Central memory CD4-positive, alpha-beta T cell (primary cell): ENCODE data around the gene MRPL44.
"Not testable (repeated sequence)": the region's sequence is repeated elsewhere in the genome, so short reads cannot be mapped to it uniquely, and the experiment has no call there.

ENCODE experiments used
- DNase-seq: peaks from one replicate; pipeline ENCODE4 v3.0.0; 2022

MRPL44 gene

DNA sequence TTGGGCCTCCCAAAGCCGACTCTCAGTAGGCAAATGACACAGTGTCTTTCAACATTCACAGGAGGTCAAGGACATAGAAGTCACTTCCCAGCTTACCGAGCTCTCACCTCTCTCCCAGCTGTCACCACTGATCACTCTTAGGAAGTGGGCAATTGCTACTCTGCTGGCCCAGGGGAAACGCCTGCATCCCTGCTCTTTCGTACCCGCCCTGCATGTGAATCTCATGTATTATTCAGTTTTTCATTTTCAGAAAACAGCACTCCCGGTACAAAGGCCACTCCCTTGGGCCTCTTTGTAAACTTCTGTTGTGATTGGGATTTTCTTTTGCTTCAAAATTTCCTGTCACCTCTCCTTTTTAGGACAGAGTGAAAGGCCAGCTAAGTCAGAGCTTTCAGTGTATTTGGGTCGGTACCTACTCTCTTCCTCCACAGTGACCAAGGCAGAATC lies 15.4 kb downstream of the MRPL44 start:
- DNase-seq: no peak

DNA sequence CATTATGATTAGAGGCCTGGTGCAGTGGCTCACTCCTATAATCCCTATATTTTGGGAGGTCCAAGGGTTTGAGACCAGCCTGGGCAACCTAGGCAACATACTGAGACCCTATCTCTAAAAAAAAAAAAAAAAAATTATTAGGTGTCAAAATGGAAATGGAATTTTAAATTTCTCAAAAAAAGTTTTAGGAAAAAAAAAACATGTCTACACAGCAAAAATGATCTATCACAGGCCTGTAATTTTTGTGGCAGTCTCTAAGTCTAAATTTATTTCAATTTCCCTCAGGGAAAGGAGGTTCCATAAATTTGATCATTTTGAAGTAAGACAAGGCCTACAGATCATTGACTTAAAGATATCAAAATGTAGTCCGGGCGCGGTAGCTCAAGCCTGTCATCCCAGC lies 16.3 kb downstream of the MRPL44 start:
- no peak for DNase-seq

DNA sequence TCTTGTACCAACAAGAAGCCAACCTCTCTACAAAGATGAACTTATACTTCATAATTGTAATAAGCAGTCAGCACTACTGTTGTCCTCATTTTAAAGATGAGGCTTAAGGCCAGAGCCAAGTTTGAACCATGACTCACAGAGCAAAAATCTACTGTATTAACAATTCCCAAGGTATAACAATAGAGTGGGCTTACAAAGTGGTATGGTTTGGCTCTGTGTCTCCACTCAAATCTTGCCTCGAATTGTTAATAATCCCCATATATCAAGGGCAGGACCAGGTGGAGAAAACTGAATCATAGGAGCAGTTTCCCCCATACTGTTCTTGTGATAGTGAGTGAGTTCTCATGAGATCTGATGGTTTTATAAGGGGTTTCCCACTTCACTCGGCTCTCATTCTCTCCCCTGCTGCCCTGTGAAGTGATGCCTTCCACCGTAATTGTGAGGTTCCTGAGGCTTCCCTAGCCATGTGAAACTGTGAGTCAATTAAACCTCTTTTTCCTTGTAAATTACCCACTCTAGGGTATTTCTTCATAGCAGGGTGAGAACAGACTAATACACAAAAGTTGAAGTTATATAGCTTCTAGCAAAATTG lies 19.5 kb downstream of the MRPL44 start:
- no peak for DNase-seq

DNA sequence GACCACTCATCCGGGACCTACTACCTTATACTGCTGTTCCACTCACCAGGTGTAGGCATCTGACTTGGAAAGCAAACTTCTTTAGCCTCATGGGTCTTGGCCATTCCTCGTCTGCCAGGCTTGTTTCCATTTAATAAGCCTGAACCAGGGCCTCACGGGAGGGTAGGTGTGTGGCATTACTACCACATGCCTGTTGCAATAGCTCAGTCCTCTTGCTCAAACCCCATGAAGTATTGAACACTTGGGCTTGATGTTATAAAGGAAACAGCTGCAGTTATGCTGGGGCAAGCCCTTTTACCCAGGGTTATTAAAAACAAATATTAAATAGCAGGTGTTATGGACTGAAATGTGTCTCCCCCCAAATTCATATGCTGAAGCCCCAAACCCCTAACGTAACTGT lies 21.2 kb downstream of the MRPL44 start:
- DNase-seq: no peak

DNA sequence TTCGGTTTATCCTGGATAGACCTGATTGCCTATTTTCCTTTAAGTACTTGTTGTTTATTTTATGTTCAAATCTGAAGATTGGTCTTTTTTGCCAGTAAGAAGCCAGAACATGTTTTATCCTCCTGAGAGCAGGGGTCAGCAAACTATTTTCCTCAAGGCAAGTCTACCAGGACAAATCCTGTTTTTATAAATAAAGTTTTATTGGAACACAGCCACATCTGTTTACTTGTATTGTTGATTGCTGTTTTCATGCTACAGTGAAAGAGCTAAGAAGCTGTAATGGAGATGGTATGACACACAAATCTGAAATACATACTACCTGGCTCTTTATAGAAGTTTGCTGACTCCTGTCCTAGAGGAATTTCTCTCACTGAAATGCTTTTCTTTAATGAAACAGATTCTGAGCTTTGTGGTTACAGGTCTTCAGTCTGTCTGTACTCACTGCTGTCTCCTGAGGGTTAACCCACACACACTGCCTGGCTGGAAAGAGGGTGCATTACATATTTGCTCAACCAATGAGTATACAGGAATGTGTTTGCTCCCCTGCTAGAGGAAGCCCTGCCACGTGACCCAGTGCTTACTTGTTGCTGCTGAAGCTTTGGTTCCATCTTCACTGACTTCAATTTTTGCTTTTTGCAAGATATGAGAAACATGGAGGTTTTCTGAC lies 22.6 kb downstream of the MRPL44 start:
- no peak for DNase-seq

DNA sequence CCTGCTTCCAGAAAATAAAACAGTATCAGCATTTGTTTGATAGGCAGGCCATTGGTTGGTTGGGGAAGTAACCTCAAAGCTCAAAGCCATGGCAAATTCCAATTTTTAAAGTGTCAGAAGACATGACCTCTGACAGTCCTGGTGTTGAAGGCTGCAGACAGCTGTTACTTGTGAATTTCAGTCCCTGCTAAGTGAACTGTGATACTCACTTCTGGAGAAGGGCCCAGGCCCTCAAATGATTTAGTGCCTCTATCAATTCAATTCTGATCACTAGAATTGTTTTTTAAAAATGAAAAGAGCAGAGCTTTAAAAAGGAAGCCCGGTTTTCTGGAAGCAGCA lies 23.1 kb downstream of the MRPL44 start:
- DNase-seq: no peak

DNA sequence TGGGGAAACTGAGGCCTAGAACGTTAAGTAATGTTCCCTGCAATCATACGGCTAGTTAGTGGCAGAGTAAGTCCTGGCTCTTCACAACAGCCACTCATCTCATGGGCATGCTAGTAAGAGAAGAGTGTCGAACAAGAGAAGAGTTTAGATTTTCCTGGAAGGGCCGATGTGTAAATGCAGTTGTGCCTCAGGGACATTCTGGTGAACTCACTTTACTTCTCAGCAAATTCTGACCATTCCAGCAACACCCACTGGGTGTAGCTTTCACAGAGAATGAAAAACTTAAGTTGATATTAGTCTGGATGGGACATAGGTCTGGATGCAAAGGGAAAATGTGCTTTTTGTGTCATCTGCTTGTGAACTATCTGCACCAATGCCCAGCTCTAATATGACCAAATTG lies 23.5 kb downstream of the MRPL44 start:
- DNase-seq: no peak

DNA sequence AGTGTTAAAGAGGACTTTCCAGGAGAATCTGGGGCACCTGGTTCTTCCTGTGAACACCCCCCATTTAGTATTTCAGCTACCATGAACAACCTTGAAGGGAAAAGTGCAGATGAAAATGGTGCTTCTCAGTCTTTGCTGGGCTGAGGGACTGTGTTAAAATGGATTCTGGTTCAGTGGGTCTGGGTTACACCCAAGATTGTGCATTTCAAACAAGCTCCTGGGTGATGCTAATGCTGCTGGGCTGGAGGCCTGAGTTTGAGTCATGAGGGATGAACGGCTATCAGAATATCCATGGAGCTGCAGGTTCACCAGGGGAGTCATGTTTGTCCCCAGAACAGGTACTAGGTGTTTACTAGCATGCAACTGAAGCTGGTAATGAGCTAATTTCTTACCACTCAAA lies 24.0 kb downstream of the MRPL44 start:
- DNase-seq: no peak

DNA sequence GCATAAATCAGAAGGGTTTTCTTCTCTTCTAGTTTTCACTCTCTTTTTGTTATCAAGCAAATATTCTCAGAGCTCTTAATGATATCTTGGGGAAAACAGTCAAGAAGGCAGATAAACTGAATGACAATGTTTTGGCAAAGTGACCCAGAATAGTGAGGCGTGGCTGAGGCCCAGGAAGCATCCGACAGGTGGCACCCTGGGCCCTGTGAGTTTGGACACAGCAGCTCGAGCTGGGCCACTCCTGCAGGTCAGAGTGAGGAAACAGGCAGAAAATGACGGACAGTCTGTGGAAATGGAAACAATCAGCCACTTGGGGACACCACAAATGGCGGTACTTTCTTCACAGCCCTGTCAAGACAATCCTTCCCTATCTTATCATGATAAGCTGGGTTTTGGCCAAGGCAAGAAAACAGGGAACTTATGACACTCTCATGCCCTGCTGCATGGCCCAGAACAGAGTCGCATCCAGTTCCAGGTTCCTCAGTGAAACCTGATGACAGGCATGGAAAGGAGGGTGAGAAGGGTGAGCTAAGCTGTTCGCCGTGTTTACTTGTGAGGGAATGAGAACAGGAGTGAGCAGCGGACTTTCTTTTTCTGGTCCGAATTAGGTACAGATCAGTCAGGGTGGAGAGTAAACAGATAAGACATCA lies 32.1 kb downstream of the MRPL44 start:
- DNase-seq: no peak

DNA sequence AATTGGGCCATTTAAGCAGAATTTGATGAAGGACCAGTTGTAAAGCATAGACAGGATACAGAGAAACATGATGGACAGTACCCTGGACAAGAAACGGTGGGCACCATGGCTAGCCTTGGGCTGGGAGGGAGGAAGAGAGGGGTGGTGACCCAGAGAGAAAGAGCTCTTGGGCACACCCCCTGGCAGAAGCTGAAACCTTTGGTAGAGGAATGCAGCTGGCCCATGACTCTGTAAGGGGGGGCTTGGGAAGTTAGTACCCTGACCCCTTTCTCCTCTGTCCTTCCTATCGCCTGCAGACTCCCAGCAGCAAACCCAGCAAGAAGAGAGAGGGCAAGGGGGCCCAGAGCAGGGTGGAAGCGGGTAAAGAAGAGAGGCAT lies 32.6 kb downstream of the MRPL44 start:
- DNase-seq: no peak

DNA sequence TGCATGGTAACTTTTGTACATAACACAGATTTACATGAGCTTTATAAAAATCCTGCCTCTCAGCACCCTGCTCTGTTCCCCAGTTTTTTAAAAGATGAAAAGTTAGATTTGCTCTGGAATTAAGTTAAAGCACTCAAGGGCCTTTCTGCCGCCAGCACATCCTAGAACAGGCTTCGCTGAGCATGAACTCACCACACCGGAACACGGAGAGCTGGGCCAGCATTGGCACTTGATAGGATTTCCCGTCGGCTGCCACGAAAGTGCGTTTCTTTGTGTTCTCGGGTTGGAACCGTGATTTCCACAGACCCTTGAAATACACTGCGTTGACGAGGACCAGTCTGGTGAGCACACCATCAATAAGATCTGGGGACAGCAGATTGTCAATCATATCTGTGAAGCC lies 34.3 kb downstream of the MRPL44 start:
- no peak for DNase-seq

DNA sequence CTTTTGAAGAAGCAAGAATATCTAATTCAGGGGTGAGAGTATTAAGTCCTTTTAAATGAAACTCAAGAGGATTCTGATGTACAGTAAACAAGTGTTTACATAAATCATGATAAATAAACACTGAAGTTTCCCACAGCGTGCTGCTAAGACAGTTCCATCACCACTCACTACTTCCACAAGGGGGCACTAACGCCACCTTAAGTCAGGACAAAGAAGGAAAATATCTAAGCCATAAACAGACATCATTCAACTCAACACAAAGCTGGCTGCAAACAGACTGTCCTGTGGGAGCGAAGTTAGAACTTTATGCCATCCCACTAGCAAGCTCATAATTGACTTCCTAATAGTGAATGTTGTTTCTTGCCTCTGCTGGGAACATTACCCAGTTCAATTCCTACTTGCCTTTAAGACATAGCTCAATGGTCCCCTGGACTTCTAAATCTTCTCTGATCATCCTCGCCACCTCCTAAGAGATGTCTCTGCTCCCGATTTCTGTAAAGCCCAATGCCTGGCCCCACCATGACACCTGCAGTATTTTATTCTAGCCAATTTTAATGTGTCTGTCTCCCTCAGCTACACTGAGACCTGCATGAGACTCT lies 36.5 kb downstream of the MRPL44 start:
- peak; percentile 37 for DNase-seq

DNA sequence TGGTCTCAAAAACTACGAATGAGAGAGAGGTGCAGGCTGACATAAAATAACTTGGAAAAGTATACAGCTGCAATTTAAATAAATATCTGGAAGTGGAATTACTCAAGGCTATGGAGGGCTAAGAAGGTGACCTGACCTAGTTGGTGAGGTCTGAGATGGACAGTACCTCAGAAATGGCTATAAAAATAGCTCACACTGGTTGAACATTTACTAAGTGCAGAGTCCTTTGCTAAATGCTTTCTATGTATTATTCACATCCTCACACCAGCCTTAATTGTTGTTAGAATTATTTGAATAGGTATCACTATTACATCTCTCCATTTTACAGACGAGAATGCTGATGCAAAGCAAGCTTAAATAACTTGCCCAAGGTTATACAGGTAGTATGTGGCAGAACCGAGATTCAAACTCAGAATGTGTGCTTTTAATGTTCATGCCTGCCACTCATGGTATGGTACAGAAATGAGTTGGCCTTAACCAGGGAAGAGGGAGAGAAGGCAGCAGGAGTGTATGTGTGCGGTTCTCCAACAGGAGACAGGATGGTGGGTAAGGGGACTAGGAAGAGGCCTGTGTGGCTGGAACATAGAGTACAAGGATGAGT lies 37.4 kb downstream of the MRPL44 start:
- DNase-seq: no peak

DNA sequence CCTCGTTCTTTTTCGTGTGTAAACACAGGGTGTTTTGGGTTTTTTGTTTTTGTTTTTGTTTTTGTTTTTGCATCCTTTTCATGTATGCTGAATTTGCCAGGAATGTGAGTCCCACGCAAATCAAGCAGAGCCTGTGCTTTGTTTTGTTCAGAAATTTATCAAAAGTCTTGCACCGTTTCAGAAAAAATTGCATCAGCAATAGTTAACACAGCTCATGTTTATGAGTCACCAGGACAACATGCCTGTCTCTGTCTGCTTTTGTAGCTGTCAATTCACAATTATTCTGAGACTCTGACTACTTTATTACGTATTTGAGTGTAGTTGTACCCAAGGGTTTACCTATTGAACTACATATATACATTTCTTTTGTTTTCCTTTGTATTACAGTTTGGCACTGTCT lies 38.3 kb downstream of the MRPL44 start:
- DNase-seq: no peak

DNA sequence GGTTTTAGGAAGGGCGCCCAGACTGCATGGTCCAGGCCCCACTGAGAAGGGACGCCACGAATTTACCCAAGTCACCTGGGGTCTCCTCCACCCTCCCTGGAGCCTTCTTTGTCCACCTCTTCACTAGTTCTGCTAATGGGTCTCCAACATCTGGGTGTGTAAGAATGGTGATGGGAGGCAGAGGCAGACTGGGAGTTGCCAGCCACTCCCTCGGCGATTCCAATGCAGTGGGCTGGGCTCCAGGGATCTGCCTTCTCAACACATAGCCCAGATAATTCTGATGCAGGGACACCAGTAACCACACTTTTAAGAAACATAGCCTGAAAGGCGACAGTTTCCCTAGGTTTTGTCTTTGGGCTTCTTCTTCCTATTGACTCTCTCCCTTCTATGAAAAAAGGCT lies 39.1 kb downstream of the MRPL44 start:
- DNase-seq: no peak

DNA sequence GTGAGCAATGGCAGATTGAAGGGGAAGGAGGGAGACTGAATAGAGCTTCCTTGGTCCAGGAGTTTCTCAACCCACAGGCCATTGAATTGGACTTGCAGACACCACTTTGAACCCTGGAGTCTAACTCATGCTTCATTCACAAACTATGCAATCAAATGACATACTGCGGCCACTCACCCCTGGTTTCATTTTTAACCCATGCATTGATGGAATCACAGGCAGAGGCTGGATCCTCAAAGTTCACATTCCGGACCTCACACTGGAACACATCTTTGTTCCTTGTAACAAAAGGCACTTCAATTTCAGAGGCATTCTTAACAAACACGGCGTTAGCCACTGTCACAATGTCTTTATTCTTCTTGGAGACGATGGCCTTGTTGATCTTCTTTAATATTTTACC lies 40.7 kb downstream of the MRPL44 start:
- DNase-seq: no peak

DNA sequence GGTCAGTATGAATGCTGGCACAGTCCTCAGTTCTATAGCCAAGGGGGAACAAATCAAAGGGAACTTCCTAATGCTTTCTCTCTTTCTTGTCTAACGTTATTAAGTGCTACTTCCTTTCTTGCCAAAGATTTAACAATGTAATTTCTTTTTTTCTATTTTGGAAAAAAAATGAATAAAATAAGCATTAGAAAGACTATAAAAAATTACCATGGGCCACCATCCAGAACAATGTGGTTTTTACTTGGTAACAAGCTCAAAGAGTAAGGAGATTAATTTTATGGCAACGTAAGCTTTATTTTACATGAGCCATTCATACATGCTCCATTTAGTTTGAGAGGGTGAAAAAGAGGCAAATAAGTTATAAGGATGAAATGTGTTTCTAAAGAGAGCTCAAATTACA lies 41.7 kb downstream of the MRPL44 start:
- DNase-seq: no peak

DNA sequence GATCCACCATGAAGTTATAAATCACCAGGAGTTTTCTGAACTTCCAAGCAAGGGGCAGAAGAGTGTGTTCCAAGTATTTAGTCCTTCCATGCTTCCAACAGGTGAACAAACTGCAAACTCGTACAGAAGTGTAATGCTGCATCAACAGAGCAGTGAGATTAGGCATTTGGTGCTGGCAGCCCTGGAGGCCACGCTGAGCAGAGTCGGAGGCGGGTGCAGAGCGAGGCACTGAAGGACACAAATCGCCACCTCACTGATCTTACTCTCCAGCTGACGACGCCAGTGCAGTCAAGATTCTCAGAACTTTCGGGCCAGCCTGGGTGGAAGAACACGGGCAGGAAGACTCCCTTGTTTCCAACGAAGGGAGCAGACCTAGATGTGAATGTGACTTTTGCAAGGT lies 42.6 kb downstream of the MRPL44 start:
- DNase-seq: no peak

DNA sequence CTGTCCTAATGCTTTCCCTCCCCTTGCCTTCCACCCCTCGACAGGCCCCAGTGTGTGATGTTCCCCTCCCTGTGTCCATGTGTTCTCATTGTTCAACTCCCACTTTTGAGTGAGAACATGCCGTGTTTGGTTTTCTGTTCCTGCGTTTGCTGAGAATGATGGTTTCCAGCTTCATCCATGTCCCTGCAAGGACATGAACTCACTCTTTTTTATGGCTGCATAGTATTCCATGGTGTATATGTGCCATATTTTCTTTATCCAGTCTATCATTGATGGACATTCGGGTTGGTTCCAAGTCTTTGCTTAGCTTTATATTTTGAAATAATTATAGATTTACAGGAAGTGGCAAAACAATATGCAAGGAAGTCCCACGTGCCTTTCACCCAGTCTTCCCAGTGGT lies 43.4 kb downstream of the MRPL44 start:
- not testable (repeated sequence) for DNase-seq

DNA sequence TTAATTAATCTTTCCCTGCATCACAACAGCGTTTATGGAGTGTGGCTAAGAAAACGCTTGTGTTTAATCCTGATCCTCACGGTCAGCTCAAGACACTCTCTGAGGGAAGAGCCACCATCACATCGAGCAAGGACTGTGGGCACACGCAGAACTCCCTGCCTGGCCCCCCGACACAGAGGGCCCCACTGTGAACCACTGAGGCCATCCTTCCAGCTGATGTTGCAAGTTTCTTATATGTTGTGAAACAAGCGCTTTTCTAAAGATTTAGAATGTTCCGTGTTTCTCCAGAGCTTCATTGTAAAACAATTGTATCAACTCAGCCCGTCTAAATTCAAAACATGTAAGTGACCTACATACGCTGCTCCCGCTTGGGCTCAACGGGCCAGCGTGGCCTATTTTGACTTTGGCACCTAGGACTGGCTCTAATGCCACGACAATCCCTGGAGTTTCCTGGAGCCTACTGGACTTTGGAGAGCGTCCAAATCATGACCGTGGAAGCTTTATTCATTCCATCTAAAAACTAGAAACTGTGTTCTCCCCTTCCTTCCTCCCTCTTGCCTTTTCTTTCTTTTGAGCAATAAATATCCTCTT lies 46.9 kb downstream of the MRPL44 start:
- no peak for DNase-seq

DNA sequence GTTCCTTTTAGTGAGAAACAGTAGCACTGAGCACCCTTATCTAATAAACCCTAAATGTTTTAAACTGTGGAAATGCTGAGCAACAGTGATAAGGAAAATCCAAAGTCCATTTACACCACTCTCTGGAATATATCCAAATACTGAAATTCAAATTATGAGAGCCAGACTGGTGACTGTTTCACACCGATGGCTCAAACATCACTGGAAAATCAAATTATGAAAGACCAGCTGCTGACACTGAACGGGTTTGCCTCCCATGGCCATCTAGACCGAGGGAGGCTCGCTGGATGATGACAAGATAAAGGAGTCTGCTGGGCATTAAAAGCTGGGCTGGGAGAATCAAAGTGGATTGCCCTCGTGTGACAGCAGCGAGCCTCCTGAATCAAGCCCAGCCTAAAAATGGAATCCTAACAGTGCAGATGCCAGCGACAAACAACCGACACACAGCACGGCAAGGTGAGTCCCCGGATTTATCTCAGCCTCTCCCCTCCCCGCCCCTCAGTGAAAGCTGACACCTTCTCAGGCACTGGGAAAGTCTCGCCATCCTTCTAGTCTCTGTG lies 51.5 kb downstream of the MRPL44 start:
- no peak for DNase-seq

DNA sequence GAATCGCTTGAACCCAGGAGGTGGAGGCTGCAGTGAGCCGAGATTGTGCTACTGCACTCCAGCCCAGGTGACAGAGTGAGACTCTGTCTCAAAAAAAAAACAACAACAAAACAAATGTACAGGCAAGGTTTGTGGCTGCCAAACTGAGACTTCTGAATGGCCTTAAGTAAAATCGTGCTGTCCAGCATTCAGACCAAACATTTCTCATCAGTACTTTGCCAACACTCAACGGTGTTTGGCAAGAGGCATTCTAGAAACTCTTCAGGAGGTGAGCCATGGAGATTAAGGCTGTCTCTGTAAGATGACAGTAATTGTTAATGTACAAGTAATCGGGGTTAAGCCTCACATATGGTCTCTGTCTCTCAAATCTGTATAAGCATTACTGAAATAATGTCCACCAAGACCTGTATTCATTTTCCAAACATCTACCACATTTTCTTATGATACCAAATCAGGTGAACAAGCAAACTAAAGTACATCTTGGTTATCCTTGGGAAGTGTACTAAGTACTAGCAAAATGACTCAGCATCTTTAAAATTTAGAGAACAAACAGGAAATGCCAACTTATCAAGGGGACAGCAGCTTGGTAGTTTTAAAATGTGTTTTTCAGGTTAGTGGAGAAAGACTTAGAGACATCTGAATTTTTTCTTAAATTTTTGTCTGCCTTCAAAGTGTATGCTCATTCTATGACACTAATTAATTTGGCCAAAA lies 52.5 kb downstream of the MRPL44 start:
- no peak for DNase-seq
